ENCODE measurements around the gene DUSP15.

GRCh38 chr20:31901615-31902014 lies 31.3 kb upstream of the DUSP15 start:
- TF ChIP-seq CTCF (optimal IDR thresholded peaks at IDR 0.05 in 1 of 3, IDR thresholded peaks at IDR 0.05 in 1 of 3, conservative IDR thresholded peaks at IDR 0.05 in 1 of 3; ENCODE audit: extremely low read depth in 1 of 3, insufficient read depth in 2 of 3, low read length in 3 of 3) (no peak), EZH2 (IDR thresholded peaks at IDR 0.05; ENCODE audit: low read length) (no peak)

Data from keratinocyte (primary cell).